ENCODE measurements around the gene PPP1R36.

PPP1R36 gene

GRCh38 chr14:64572386-64573104 is 22.8 kb downstream of the PPP1R36 start:
- no peak overlapping the region for H3K4me3 ChIP-seq (ENCODE audit: low read length)
- no peak for DNase-seq (ENCODE audit: low read depth)
- TF ChIP-seq CTCF (conservative IDR thresholded peaks at IDR 0.05; ENCODE audit: low read length): no peak

- no peak for DNase-seq (ENCODE audit: low read depth)
- H3K4me3 ChIP-seq (ENCODE audit: low read length): no peak overlapping the region
- TF ChIP-seq CTCF (conservative IDR thresholded peaks at IDR 0.05; ENCODE audit: low read length): no peak
Observed at GRCh38 chr14:64573109-64573508, 23.3 kb downstream of the PPP1R36 start.

- no peak for TF ChIP-seq CTCF (conservative IDR thresholded peaks at IDR 0.05; ENCODE audit: low read length)
- H3K4me3 ChIP-seq (ENCODE audit: low read length): no peak overlapping the region
- DNase-seq (ENCODE audit: low read depth): no peak
Observed at GRCh38 chr14:64574371-64575107, 24.8 kb downstream of the PPP1R36 start.

GRCh38 chr14:64577211-64577610 is 27.4 kb downstream of the PPP1R36 start:
- DNase-seq (ENCODE audit: low read depth): no peak
- TF ChIP-seq CTCF (conservative IDR thresholded peaks at IDR 0.05; ENCODE audit: low read length): no peak
- H3K4me3 ChIP-seq (ENCODE audit: low read length): no peak overlapping the region

- TF ChIP-seq CTCF (conservative IDR thresholded peaks at IDR 0.05; ENCODE audit: low read length): no peak
Observed at GRCh38 chr14:64580467-64580866, 30.7 kb downstream of the PPP1R36 start.

GRCh38 chr14:64581363-64581762 is 31.6 kb downstream of the PPP1R36 start:
- no peak for DNase-seq (ENCODE audit: low read depth)
- no peak for TF ChIP-seq CTCF (conservative IDR thresholded peaks at IDR 0.05; ENCODE audit: low read length)
- no peak overlapping the region for H3K4me3 ChIP-seq (ENCODE audit: low read length)

More at GRCh38 chr14:64580467-64580866, 30.7 kb downstream of the PPP1R36 start:
- H3K4me3 ChIP-seq (ENCODE audit: low read length): no peak overlapping the region
- no peak for DNase-seq (ENCODE audit: low read depth)

GRCh38 chr14:64581817-64582216 is 32.1 kb downstream of the PPP1R36 start:
- DNase-seq (ENCODE audit: low read depth): no peak
- no peak for TF ChIP-seq CTCF (conservative IDR thresholded peaks at IDR 0.05; ENCODE audit: low read length)
- H3K4me3 ChIP-seq (ENCODE audit: low read length): no peak overlapping the region

All from AG10803 (cell line).